SK-N-SH treated with all-trans-retinoic acid at 6 μM for 48 hours (cell line): ENCODE data around the gene NAA38.

Experiments used
- ARNTL ChIP-seq: fragments of 450-650 bp; formaldehyde crosslinking; IDR thresholded peaks from 2 replicates; pipeline ENCODE4 v1.5.0; 2020; ENCODE audit warnings: low read depth, mild to moderate bottlenecking, moderate library complexity, borderline replicate concordance
- OSR1 ChIP-seq: fragments of 250-450 bp; sonication (Bioruptor Pico); IDR thresholded peaks from 2 replicates; pipeline ENCODE4 v1.8.0; 2022; ENCODE audit warnings: moderate library complexity, mild to moderate bottlenecking, inconsistent platforms
- PPARA ChIP-seq: fragments of 250-450 bp; sonication (Bioruptor Pico); IDR thresholded peaks from 2 replicates; pipeline ENCODE4 v1.5.0; 2020; ENCODE audit warnings: mild to moderate bottlenecking, borderline replicate concordance
- TOX ChIP-seq: fragments of 250-450 bp; sonication (Bioruptor Pico); IDR thresholded peaks from 2 replicates; pipeline ENCODE4 v1.8.0; 2021; ENCODE audit warnings: mild to moderate bottlenecking, moderate library complexity, borderline replicate concordance
- ZFP30 ChIP-seq: fragments of 450-650 bp; formaldehyde crosslinking; IDR thresholded peaks from 2 replicates; pipeline ENCODE4 v1.5.0; 2022; ENCODE audit warnings: mild to moderate bottlenecking, moderate library complexity
- TF ChIP-seq, protein P1 (sequence below): fragments of 250-450 bp; sonication (Bioruptor Pico); IDR thresholded peaks from 2 replicates; pipeline ENCODE4 v1.8.0; 2021; ENCODE audit warnings: low read depth, mild to moderate bottlenecking, moderate library complexity, borderline replicate concordance

DNA sequence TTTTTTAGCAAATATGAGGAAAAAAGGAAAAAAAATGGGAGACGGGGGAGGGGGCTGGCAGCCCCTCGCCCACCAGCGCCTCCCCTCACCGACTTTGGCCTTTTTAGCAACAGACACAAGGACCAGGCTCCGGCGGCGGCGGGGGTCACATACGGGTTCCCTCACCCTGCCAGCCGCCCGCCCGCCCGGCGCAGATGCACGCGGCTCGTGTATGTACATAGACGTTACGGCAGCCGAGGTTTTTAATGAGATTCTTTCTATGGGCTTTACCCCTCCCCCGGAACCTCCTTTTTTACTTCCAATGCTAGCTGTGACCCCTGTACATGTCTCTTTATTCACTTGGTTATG is 3.7 kb downstream of the NAA38 start:
- TF ChIP-seq ZFP30 = no peak
- TF ChIP-seq ARNTL (CRISPR knock-in tag) = no peak
- no peak for TF ChIP-seq OSR1
- TF ChIP-seq, protein P1, sequence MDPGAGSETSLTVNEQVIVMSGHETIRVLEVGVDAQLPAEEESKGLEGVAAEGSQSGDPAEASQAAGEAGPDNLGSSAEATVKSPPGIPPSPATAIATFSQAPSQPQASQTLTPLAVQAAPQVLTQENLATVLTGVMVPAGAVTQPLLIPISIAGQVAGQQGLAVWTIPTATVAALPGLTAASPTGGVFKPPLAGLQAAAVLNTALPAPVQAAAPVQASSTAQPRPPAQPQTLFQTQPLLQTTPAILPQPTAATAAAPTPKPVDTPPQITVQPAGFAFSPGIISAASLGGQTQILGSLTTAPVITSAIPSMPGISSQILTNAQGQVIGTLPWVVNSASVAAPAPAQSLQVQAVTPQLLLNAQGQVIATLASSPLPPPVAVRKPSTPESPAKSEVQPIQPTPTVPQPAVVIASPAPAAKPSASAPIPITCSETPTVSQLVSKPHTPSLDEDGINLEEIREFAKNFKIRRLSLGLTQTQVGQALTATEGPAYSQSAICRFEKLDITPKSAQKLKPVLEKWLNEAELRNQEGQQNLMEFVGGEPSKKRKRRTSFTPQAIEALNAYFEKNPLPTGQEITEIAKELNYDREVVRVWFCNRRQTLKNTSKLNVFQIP (CRISPR knock-in tag) = no peak
- TF ChIP-seq PPARA (CRISPR knock-in tag) = no peak
- no peak for TF ChIP-seq TOX (CRISPR knock-in tag)
